ENCODE data around the gene KHNYN.

GRCh38 chr14:24381363-24382063, 48.2 kb upstream of the KHNYN start:
- TF ChIP-seq CTCF (IDR thresholded peaks at IDR 0.05; ENCODE audit: borderline replicate concordance, extremely low read depth, low read length, poor library complexity, severe bottlenecking) (no peak), EZH2 (IDR thresholded peaks at IDR 0.05; ENCODE audit: borderline replicate concordance, low read depth, low read length, severe bottlenecking) (no peak)
